Erythroblast (primary cell): Measurements from ENCODE around the gene AIG1.

Experiments used
- GATA1 ChIP-seq: IDR thresholded peaks from 2 replicates; pipeline ENCODE4 v1.6.1; 2011; ENCODE audit warnings: low read depth, mild to moderate bottlenecking, control low read depth, low read length, moderate library complexity
- POLR2A ChIP-seq: IDR thresholded peaks from 2 replicates; pipeline ENCODE4 v1.6.1; 2011; ENCODE audit warnings: mild to moderate bottlenecking, low read length

DNA sequence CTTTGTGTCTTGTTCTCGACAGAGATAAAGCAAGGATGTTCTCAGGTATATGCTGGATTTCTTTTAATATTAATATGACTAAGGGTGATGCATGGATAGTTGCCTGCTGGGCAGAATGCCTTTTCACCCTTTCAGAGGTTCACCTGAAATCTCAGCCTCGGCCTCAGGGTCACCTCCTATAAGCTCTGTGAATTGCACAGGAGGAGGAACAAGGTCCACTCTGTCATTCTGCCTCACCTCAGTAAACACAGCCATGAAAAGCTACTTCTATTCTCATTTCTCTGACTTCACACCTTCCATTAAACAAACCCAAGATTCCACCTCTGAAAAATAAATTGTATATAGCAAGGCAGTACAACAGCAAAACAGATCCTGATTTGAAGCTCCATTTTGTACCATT is 38.1 kb upstream of the AIG1 start:
- TF ChIP-seq POLR2A (no peak), GATA1 (no peak)
